Epithelial cell of esophagus (primary cell): Measurements from ENCODE around the gene AMZ1.

Source experiments
- DNase-seq: peaks from one replicate; pipeline ENCODE4 v3.0.0; 2010; ENCODE audit warnings: low read depth
- H3K4me3 ChIP-seq: 2 replicates; pipeline ENCODE4 v1.5.1; 2011; ENCODE audit warnings: mild to moderate bottlenecking, low read length, control low read depth
- CTCF ChIP-seq: IDR thresholded peaks from 2 replicates; pipeline ENCODE4 v1.5.1; 2011; ENCODE audit warnings: low read depth, mild to moderate bottlenecking, low read length, control low read depth, inconsistent platforms; ENCODE audit not compliant: insufficient read depth; ENCODE audit errors: missing control alignments

Gene AMZ1

GRCh38 chr7:2706685-2707126 is 18.7 kb downstream of the AMZ1 start:
- TF ChIP-seq CTCF, result no peak
- DNase-seq, result no peak

GRCh38 chr7:2707481-2707880 is 19.5 kb downstream of the AMZ1 start:
- no peak for TF ChIP-seq CTCF
- H3K4me3 ChIP-seq, result no peak overlapping the region
- no peak for DNase-seq

More at GRCh38 chr7:2706685-2707126, 18.7 kb downstream of the AMZ1 start:
- no peak overlapping the region for H3K4me3 ChIP-seq

GRCh38 chr7:2708041-2708440 is 20.0 kb downstream of the AMZ1 start:
- DNase-seq, result no peak
- TF ChIP-seq CTCF, result no peak
- no peak overlapping the region for H3K4me3 ChIP-seq

- DNase-seq, result no peak
- no peak overlapping the region for H3K4me3 ChIP-seq
- TF ChIP-seq CTCF, result no peak
Observed at GRCh38 chr7:2708547-2709310, 20.7 kb downstream of the AMZ1 start.

GRCh38 chr7:2709553-2710285 is 21.7 kb downstream of the AMZ1 start:
- TF ChIP-seq CTCF, result peak; percentile 89
- peak; percentile 70 for DNase-seq
- no peak overlapping the region for H3K4me3 ChIP-seq

GRCh38 chr7:2710286-2710655 is 22.3 kb downstream of the AMZ1 start:
- DNase-seq, result no peak
- H3K4me3 ChIP-seq, result no peak overlapping the region
- no peak for TF ChIP-seq CTCF
